H1 (cell line): ENCODE data around the gene NAA10. TPM values are rescaled to one million over a fixed set of nuclear protein-coding genes. Genes with fewer than 3 reads are reported as not detected.

Source experiments
- CHD7 ChIP-seq: fragments of 300-600 bp; sonication (generic); IDR thresholded peaks from 2 replicates; pipeline ENCODE4 v1.7.1; 2012; ENCODE audit warnings: low read length, moderate library complexity, mild to moderate bottlenecking, inconsistent platforms; ENCODE audit not compliant: insufficient replicate concordance
- GABPA ChIP-seq: IDR thresholded peaks from 2 replicates; pipeline ENCODE4 v1.6.1; 2011; ENCODE audit warnings: mild to moderate bottlenecking, low read length, moderate library complexity, borderline replicate concordance; ENCODE audit not compliant: insufficient read depth
- polyA plus RNA-seq, 7 experiments: library from polyadenylated mRNA; depleted of rRNA in 3 of 7; stranded (reverse) in 5 of 7; unstranded in 2 of 7; fragments of >200 nt in 5 of 7; fragments of 200-250 nt in 2 of 7; gene quantifications; 1 replicate in 5 of 7; 2 replicates in 1 of 7; 4 replicates in 1 of 7; pipeline versions ENCODE4 v1.2.1 to v1.2.3, GENCODE V29; 2011 to 2013; ENCODE audit warnings: missing spikeins in 2 of 7, mixed read lengths in 2 of 7
- total RNA-seq: library from RNA; stranded (reverse); fragmentation: NEBNext Ultra II Directional; extraction: Animal tissue kit (Norgen Biotek cat#: 25700); gene quantifications from 2 replicates; pipeline ENCODE4 v1.2.1, GENCODE V29; 2021

The NAA10 gene
- total and polyA plus RNA-seq, 2 of the 8 experiments (the other 6 are each of a cell fraction or from before 2014, with no cell fraction given), result 80.4 to 98.8 TPM

GRCh38 chrX:153927922-153928760 is 6.7 kb downstream of the NAA10 start (continued):
- TF ChIP-seq CHD7, result no peak
- no peak; the same call in 1 of the 2 replicates for TF ChIP-seq GABPA
